ENCODE results near the gene CLDN4. TPM values are rescaled to one million over a fixed set of nuclear protein-coding genes. Genes with fewer than 3 reads are reported as not detected.

CLDN4 gene
- total RNA-seq, 1 experiment from 2014 or later: 0.28 TPM

- intact Hi-C loops (cut with micrococcal nuclease): loop anchor here (1.0 kb wide), 1 partner anchor 29 kb away; no protein-coding TSS in a partner anchor
- CTCF ChIA-PET: interaction anchor here (0.5 to 2.1 kb wide), 12 partner anchors 8 to 751 kb away, joined by 3 to 9 read pairs (median 4); no protein-coding TSS in a partner anchor
- TF ChIP-seq CTCF (IDR thresholded peaks at IDR 0.05; ENCODE audit: unreplicated experiment): no peak
- peaks cover 32% of the 10 kb centered on the region for H3K4me1 Mint-ChIP-seq (ENCODE audit: insufficient read depth, unreplicated experiment)
- no peaks in the 10 kb centered on the region for H3K36me3 Mint-ChIP-seq (ENCODE audit: insufficient read depth, unreplicated experiment)
- peak overlapping the region; percentile 13 for H3K4me3 Mint-ChIP-seq (ENCODE audit: unreplicated experiment)
- DNase-seq (ENCODE audit: unreplicated experiment): peak; percentile 98
- H3K9me3 Mint-ChIP-seq (ENCODE audit: unreplicated experiment): no peaks in the 10 kb centered on the region
- H3K27ac Mint-ChIP-seq (ENCODE audit: low read depth, unreplicated experiment): peak overlapping the region; percentile 80
- BruUV-seq (replicated peaks): no TSS peak
- POLR2A ChIA-PET: interaction anchor here (0.5 to 3.4 kb wide), 16 partner anchors 8 to 301 kb away, joined by 3 to 48 read pairs (median 6); partner anchors contain the start of genes ABHD11 and METTL27
- H3K27me3 Mint-ChIP-seq (ENCODE audit: insufficient read depth, unreplicated experiment): no peaks in the 10 kb centered on the region
Observed at GRCh38 chr7:73822319-73823173, 8.2 kb upstream of the CLDN4 start.

GRCh38 chr7:73823257-73823656 lies 7.5 kb upstream of the CLDN4 start:
- intact Hi-C loops (cut with micrococcal nuclease): no loop called here
- Mint-ChIP-seq H3K27me3 (ENCODE audit: insufficient read depth, unreplicated experiment) (no peaks in the 10 kb centered on the region), H3K36me3 (ENCODE audit: insufficient read depth, unreplicated experiment) (no peaks in the 10 kb centered on the region), H3K4me1 (ENCODE audit: insufficient read depth, unreplicated experiment) (peaks cover 39% of the 10 kb centered on the region), H3K4me3 (ENCODE audit: unreplicated experiment) (peak overlapping the region; percentile 11), H3K27ac (ENCODE audit: low read depth, unreplicated experiment) (peak overlapping the region; percentile 80), H3K9me3 (ENCODE audit: unreplicated experiment) (no peaks in the 10 kb centered on the region)
- POLR2A ChIA-PET: interaction anchor here (0.5 to 3.4 kb wide), 13 partner anchors 9 to 302 kb away, joined by 3 to 48 read pairs (median 7); partner anchors contain the start of genes ABHD11 and METTL27
- BruUV-seq (replicated peaks): no TSS peak
- no peak for DNase-seq (ENCODE audit: unreplicated experiment)
- TF ChIP-seq CTCF (IDR thresholded peaks at IDR 0.05; ENCODE audit: unreplicated experiment): no peak
- CTCF ChIA-PET: interaction anchor here (0.6 to 2.1 kb wide), 8 partner anchors 9 to 750 kb away, joined by 3 to 9 read pairs (median 4); no protein-coding TSS in a partner anchor

- no peak for DNase-seq (ENCODE audit: unreplicated experiment)
- Mint-ChIP-seq H3K4me3 (ENCODE audit: unreplicated experiment) (no peak overlapping the region), H3K36me3 (ENCODE audit: insufficient read depth, unreplicated experiment) (no peaks in the 10 kb centered on the region), H3K4me1 (ENCODE audit: insufficient read depth, unreplicated experiment) (peaks cover 46% of the 10 kb centered on the region), H3K9me3 (ENCODE audit: unreplicated experiment) (no peaks in the 10 kb centered on the region), H3K27ac (ENCODE audit: low read depth, unreplicated experiment) (no peak overlapping the region), H3K27me3 (ENCODE audit: insufficient read depth, unreplicated experiment) (no peaks in the 10 kb centered on the region)
- no peak for TF ChIP-seq CTCF (IDR thresholded peaks at IDR 0.05; ENCODE audit: unreplicated experiment)
- POLR2A ChIA-PET: interaction anchor here (1.1 to 3.4 kb wide), 7 partner anchors 10 to 85 kb away, joined by 3 to 48 read pairs (median 13); partner anchors contain the start of genes ABHD11 and METTL27
- intact Hi-C loops (cut with micrococcal nuclease): no loop called here
- BruUV-seq (replicated peaks): no TSS peak
- CTCF ChIA-PET: interaction anchor here (0.6 to 3.8 kb wide), 3 partner anchors 31 to 39 kb away, joined by 3 to 21 read pairs (median 7); no protein-coding TSS in a partner anchor
Observed at GRCh38 chr7:73823873-73824592, 6.8 kb upstream of the CLDN4 start.

- TF ChIP-seq CTCF (IDR thresholded peaks at IDR 0.05; ENCODE audit: unreplicated experiment): no peak
- Mint-ChIP-seq H3K27me3 (ENCODE audit: insufficient read depth, unreplicated experiment) (no peaks in the 10 kb centered on the region), H3K36me3 (ENCODE audit: insufficient read depth, unreplicated experiment) (no peaks in the 10 kb centered on the region), H3K27ac (ENCODE audit: low read depth, unreplicated experiment) (no peak overlapping the region), H3K4me3 (ENCODE audit: unreplicated experiment) (no peak overlapping the region), H3K4me1 (ENCODE audit: insufficient read depth, unreplicated experiment) (peaks cover 51% of the 10 kb centered on the region), H3K9me3 (ENCODE audit: unreplicated experiment) (no peaks in the 10 kb centered on the region)
- intact Hi-C loops (cut with micrococcal nuclease): no loop called here
- CTCF ChIA-PET: interaction anchor here (1.4 to 3.8 kb wide), 2 partner anchors 25 to 30 kb away, joined by 5 to 21 read pairs; no protein-coding TSS in a partner anchor
- POLR2A ChIA-PET: no interaction called here
- no TSS peak for BruUV-seq (replicated peaks)
- no peak for DNase-seq (ENCODE audit: unreplicated experiment)
Observed at GRCh38 chr7:73824986-73825385, 5.8 kb upstream of the CLDN4 start.
